Tibial nerve (tissue), 3 donors: ENCODE measurements around the gene MPRIP.

Experiments
- POLR2A ChIP-seq, 2 donors: fragments of 450-650 bp; IDR thresholded peaks; one replicate each; pipeline ENCODE4 v1.6.1; 2017; ENCODE audit warnings: antibody characterized with exemption in 2 of 2, mild to moderate bottlenecking in 2 of 2, moderate library complexity in 2 of 2
- TF ChIP-seq, protein P1 (sequence below), 5 experiments: fragments of 200-600 bp in 3 of 5; fragments of 450-650 bp in 2 of 5; sonication (generic) in 3 of 5; IDR thresholded peaks; one replicate each; pipeline ENCODE4 v1.5.1; 2016 to 2019; ENCODE audit warnings: antibody characterized with exemption in 5 of 5, mild to moderate bottlenecking in 3 of 5, moderate library complexity in 2 of 5

DNA sequence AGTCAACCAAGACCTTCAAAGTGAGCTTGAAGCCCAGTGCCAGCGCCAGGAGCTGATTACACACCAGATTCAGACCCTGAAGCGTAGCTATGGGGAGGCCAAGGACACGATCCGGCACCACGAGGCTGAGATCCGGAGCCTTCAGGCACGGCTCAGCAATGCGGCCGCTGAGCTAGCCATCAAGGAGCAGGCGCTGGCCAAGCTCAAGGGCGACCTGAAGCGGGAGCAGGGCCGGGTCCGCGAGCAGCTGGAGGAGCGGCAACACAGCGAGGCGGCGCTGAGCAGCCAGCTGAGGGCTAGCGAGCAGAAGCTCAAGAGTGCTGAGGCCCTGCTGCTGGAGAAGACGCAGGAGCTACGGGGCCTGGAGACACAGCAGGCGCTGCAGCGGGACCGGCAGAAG lies 121.9 kb downstream of the MPRIP start:
- TF ChIP-seq, protein P1, sequence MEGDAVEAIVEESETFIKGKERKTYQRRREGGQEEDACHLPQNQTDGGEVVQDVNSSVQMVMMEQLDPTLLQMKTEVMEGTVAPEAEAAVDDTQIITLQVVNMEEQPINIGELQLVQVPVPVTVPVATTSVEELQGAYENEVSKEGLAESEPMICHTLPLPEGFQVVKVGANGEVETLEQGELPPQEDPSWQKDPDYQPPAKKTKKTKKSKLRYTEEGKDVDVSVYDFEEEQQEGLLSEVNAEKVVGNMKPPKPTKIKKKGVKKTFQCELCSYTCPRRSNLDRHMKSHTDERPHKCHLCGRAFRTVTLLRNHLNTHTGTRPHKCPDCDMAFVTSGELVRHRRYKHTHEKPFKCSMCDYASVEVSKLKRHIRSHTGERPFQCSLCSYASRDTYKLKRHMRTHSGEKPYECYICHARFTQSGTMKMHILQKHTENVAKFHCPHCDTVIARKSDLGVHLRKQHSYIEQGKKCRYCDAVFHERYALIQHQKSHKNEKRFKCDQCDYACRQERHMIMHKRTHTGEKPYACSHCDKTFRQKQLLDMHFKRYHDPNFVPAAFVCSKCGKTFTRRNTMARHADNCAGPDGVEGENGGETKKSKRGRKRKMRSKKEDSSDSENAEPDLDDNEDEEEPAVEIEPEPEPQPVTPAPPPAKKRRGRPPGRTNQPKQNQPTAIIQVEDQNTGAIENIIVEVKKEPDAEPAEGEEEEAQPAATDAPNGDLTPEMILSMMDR (IDR thresholded peaks at IDR 0.05): no peak
- no peak for TF ChIP-seq POLR2A (IDR thresholded peaks at IDR 0.05)
